DOHH2 (cell line): Measurements from ENCODE around the gene H3-3A.

ENCODE experiments used
- H3F3A ChIP-seq: fragments of 200-600 bp; sonication (generic), shearing (Covaris generic); 2 replicates; pipeline ENCODE4 v1.6.0; 2016; ENCODE audit warnings: antibody characterized with exemption, mild to moderate bottlenecking; ENCODE audit not compliant: control insufficient read depth, insufficient read depth
- H3K27ac ChIP-seq: fragments of 200-600 bp; sonication (generic); 2 replicates; pipeline ENCODE4 v1.5.1; 2014; ENCODE audit warnings: low read depth, mild to moderate bottlenecking, low read length, moderate library complexity
- H3K27me3 ChIP-seq: fragments of 200-600 bp; sonication (generic); 2 replicates; pipeline ENCODE4 v1.6.1; 2014; ENCODE audit warnings: mild to moderate bottlenecking, low read length, mixed read lengths; ENCODE audit not compliant: control insufficient read depth
- H3K36me3 ChIP-seq: fragments of 200-600 bp; sonication (generic); 2 replicates; pipeline ENCODE4 v1.6.1; 2014; ENCODE audit warnings: mild to moderate bottlenecking, low read length, moderate library complexity, mixed read lengths; ENCODE audit not compliant: control insufficient read depth
- H3K4me1 ChIP-seq: fragments of 200-600 bp; sonication (generic); 2 replicates; pipeline ENCODE4 v1.6.1; 2014; ENCODE audit warnings: mild to moderate bottlenecking, low read length, mixed read lengths; ENCODE audit not compliant: control insufficient read depth
- H3K4me2 ChIP-seq: fragments of 200-600 bp; sonication (generic); 2 replicates; pipeline ENCODE4 v1.6.0; 2014; ENCODE audit warnings: mild to moderate bottlenecking, low read length, moderate library complexity
- H3K4me3 ChIP-seq: fragments of 200-600 bp; sonication (generic); 2 replicates; pipeline ENCODE4 v1.5.1; 2014; ENCODE audit warnings: mild to moderate bottlenecking, low read length, mixed read lengths
- H3K79me2 ChIP-seq: fragments of 200-600 bp; sonication (generic); 2 replicates; pipeline ENCODE4 v1.6.1; 2014; ENCODE audit warnings: mild to moderate bottlenecking, low read length, mixed read lengths; ENCODE audit not compliant: control insufficient read depth
- H3K9me2 ChIP-seq: fragments of 200-600 bp; sonication (generic); replicated peaks from 2 replicates; pipeline ENCODE4 v1.6.1; 2014; ENCODE audit warnings: mild to moderate bottlenecking, low read length, mixed read lengths; ENCODE audit not compliant: control insufficient read depth
- H3K9me3 ChIP-seq: fragments of 200-600 bp; sonication (generic); 2 replicates; pipeline ENCODE4 v1.6.1; 2014; ENCODE audit warnings: antibody characterized with exemption, low read length, mixed read lengths; ENCODE audit not compliant: control insufficient read depth, insufficient read depth
- H4K20me1 ChIP-seq: fragments of 200-600 bp; sonication (generic); 2 replicates; pipeline ENCODE4 v1.6.0; 2014; ENCODE audit warnings: low read depth, mild to moderate bottlenecking, antibody characterized with exemption, low read length, moderate library complexity; ENCODE audit not compliant: control insufficient read depth, insufficient read depth
- CTCF ChIP-seq: fragments of 200-600 bp; sonication (generic); IDR thresholded peaks from one replicate; pipeline ENCODE4 v1.5.1; 2014; ENCODE audit warnings: antibody characterized with exemption, mild to moderate bottlenecking, low read depth, low read length; ENCODE audit not compliant: poor library complexity, severe bottlenecking
- EZH2phosphoT487 ChIP-seq: fragments of 200-600 bp; sonication (generic); IDR thresholded peaks from 2 replicates; pipeline ENCODE4 v1.6.1; 2017; ENCODE audit warnings: borderline replicate concordance, mild to moderate bottlenecking, antibody characterized with exemption, low read length, moderate library complexity, mixed read lengths

Gene H3-3A

GRCh38 chr1:226046240-226046639, 16.3 kb upstream of the H3-3A start:
- TF ChIP-seq EZH2phosphoT487 (no peak), CTCF (no peak)
- Histone ChIP-seq H3K79me2 (no peaks in the 10 kb centered on the region), H3F3A (no peaks in the 10 kb centered on the region), H3K27me3 (no peaks in the 10 kb centered on the region), H3K9me2 (no peaks in the 10 kb centered on the region), H3K4me3 (no peak overlapping the region), H3K27ac (no peak overlapping the region), H4K20me1 (no peaks in the 10 kb centered on the region), H3K9me3 (no peaks in the 10 kb centered on the region), H3K36me3 (no peaks in the 10 kb centered on the region), H3K4me1 (peaks cover 8% of the 10 kb centered on the region), H3K4me2 (no peak overlapping the region)

- Histone ChIP-seq H3K4me3 (no peak overlapping the region), H4K20me1 (no peaks in the 10 kb centered on the region), H3K79me2 (no peaks in the 10 kb centered on the region), H3K4me1 (peaks cover 6% of the 10 kb centered on the region), H3K27me3 (no peaks in the 10 kb centered on the region), H3F3A (no peaks in the 10 kb centered on the region), H3K9me3 (no peaks in the 10 kb centered on the region), H3K27ac (no peak overlapping the region), H3K9me2 (no peaks in the 10 kb centered on the region), H3K4me2 (no peak overlapping the region), H3K36me3 (no peaks in the 10 kb centered on the region)
- TF ChIP-seq EZH2phosphoT487 (no peak), CTCF (no peak)
Measured at GRCh38 chr1:226047495-226047894, 15.0 kb upstream of the H3-3A start.

- no peaks in the 10 kb centered on the region for H3K9me2 ChIP-seq
- TF ChIP-seq EZH2phosphoT487 (no peak), CTCF (no peak)
Measured at GRCh38 chr1:226048886-226049285, 13.6 kb upstream of the H3-3A start.

GRCh38 chr1:226050133-226050532, 12.4 kb upstream of the H3-3A start:
- Histone ChIP-seq H3K36me3 (no peaks in the 10 kb centered on the region), H3K9me2 (no peaks in the 10 kb centered on the region), H3K4me2 (no peak overlapping the region), H3K79me2 (no peaks in the 10 kb centered on the region), H3K9me3 (no peaks in the 10 kb centered on the region), H3K4me3 (no peak overlapping the region), H3F3A (no peaks in the 10 kb centered on the region), H3K27ac (no peak overlapping the region), H3K4me1 (no peaks in the 10 kb centered on the region), H4K20me1 (no peaks in the 10 kb centered on the region), H3K27me3 (no peaks in the 10 kb centered on the region)
- TF ChIP-seq EZH2phosphoT487 (no peak), CTCF (no peak)

More at GRCh38 chr1:226048886-226049285, 13.6 kb upstream of the H3-3A start:
- H3K4me2 ChIP-seq, result no peak overlapping the region
- no peak overlapping the region for H3K27ac ChIP-seq
- no peaks in the 10 kb centered on the region for H3K27me3 ChIP-seq
- no peaks in the 10 kb centered on the region for H3K4me1 ChIP-seq
- H3K9me3 ChIP-seq, result no peaks in the 10 kb centered on the region
- no peak overlapping the region for H3K4me3 ChIP-seq
- no peaks in the 10 kb centered on the region for H3K36me3 ChIP-seq
- no peaks in the 10 kb centered on the region for H3F3A ChIP-seq
- H3K79me2 ChIP-seq, result no peaks in the 10 kb centered on the region
- H4K20me1 ChIP-seq, result no peaks in the 10 kb centered on the region
